Neural cell (in vitro differentiated cells): ENCODE data around the gene STYXL2.

Experiments used
- EP300 ChIP-seq: fragments of 450-650 bp; conservative IDR thresholded peaks from 2 replicates; pipeline ENCODE4 v1.6.1; 2014; ENCODE audit warnings: antibody characterized with exemption, mild to moderate bottlenecking, moderate library complexity; ENCODE audit not compliant: poor library complexity, severe bottlenecking
- EZH2 ChIP-seq: fragments of 200-600, 300-800 bp; shearing (Covaris generic), sonication (generic); IDR thresholded peaks from 2 replicates; pipeline ENCODE4 v1.6.1; 2014; ENCODE audit warnings: antibody characterized with exemption, low read length, borderline replicate concordance, mild to moderate bottlenecking; ENCODE audit not compliant: insufficient read depth, poor library complexity, severe bottlenecking
- MXI1 ChIP-seq: fragments of 450-650 bp; conservative IDR thresholded peaks from 2 replicates; pipeline ENCODE4 v1.6.1; 2014; ENCODE audit warnings: antibody characterized with exemption, mild to moderate bottlenecking; ENCODE audit not compliant: poor library complexity, severe bottlenecking
- POLR2AphosphoS5 ChIP-seq: IDR thresholded peaks from 2 replicates; pipeline ENCODE4 v1.6.1; 2012
- REST ChIP-seq: IDR thresholded peaks from 2 replicates; pipeline ENCODE4 v1.6.1; 2012; ENCODE audit warnings: borderline replicate concordance
- SMC3 ChIP-seq: fragments of 450-650 bp; conservative IDR thresholded peaks from 2 replicates; pipeline ENCODE4 v1.6.1; 2014; ENCODE audit warnings: antibody characterized with exemption, mild to moderate bottlenecking, moderate library complexity; ENCODE audit not compliant: poor library complexity
- TF ChIP-seq, protein P1 (sequence below): fragments of 450-650 bp; IDR thresholded peaks from 2 replicates; pipeline ENCODE4 v1.5.1; 2014; ENCODE audit warnings: antibody characterized with exemption, mild to moderate bottlenecking, moderate library complexity; ENCODE audit not compliant: poor library complexity, severe bottlenecking

DNA sequence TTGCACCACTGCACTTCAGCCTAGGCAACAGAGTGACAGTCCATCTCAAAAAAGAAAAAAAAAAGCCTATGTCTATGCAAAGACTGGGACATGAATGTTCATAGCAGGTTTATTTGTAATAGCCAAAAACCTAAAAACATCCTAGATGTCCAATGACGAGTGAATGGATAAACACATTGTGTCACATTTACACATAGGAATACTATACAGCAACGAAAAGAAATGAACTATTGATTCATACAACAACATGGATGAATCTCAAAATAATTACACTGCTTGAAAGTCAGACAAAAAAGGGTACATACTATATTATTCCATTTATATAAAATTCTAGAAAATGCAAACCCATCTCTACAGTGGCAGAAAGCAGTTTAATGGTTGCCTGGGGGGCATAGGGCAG is 7.9 kb downstream of the STYXL2 start:
- TF ChIP-seq SMC3 (no peak), POLR2AphosphoS5 (no peak), REST (no peak), EZH2 (no peak), EP300 (no peak), MXI1 (no peak)
- TF ChIP-seq, protein P1, sequence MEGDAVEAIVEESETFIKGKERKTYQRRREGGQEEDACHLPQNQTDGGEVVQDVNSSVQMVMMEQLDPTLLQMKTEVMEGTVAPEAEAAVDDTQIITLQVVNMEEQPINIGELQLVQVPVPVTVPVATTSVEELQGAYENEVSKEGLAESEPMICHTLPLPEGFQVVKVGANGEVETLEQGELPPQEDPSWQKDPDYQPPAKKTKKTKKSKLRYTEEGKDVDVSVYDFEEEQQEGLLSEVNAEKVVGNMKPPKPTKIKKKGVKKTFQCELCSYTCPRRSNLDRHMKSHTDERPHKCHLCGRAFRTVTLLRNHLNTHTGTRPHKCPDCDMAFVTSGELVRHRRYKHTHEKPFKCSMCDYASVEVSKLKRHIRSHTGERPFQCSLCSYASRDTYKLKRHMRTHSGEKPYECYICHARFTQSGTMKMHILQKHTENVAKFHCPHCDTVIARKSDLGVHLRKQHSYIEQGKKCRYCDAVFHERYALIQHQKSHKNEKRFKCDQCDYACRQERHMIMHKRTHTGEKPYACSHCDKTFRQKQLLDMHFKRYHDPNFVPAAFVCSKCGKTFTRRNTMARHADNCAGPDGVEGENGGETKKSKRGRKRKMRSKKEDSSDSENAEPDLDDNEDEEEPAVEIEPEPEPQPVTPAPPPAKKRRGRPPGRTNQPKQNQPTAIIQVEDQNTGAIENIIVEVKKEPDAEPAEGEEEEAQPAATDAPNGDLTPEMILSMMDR, result no peak
